ENCODE data around the gene ANKDD1B.

ANKDD1B gene

DNA sequence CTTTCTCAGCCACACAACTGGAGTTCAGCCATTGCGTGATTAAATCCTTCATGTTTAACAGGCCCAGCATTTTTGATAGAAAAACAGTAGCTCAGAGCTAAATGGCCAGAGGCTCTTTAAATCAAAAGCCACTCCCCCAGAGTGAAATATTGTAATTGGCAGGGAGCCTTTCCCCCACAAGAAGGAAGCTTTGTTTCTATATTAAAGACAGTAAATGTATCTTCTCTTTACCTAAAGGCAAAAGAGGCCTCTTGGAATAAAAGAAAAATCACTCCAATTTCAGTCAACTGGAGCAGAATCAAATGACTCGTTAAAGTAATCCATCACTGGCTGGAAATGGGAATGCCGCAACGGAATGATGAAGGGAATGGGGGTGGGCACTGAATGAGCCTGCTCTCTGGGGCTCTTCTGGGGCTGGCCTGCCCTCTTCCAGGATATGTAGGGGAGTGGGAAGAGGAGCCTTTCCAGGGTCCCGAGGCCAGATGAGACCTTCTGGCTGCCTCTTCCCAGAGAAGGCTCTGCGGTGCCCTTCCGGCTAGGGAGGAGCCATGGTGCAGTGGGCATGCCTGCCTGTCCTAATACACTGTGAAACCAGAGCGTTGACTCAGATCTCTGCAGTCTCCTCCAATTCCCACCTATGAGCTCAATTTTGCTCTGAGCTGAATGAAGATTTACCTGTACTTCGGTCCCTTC, 45.2 kb downstream of the ANKDD1B start:
- peak overlapping the region; percentile 77 for H3K27ac ChIP-seq
- DNase-seq (ENCODE audit: low read depth, low spot score), result peak; percentile 27

DNA sequence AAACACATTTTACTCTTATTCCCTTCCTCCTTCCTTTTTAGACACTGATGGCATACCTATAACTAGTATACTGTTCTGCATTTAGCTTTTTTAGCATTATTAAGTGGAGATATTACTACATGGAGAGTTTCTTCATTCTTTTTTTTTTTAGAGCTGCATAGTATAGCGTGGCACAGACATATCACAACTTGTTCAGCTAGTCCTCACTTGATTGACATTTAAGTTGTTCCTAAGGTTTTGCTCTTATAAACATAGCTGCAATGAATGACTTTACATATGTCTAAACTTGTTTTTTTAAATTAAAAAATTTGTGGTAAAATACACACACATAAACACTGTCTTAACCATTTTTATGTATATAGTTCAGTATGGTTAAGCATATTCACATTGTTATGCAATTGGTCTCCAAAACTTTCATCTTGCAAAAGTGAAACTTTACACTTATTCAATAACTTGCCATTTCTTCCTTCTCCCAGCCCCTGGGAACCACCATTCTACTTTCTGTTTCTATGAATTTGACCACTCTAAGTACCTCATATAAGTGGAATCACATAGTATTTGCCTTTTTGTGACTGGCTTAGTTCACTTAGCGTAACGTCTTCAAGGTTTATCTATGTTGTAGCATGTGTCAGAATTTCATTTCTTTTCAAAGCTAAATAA, 48.7 kb downstream of the ANKDD1B start:
- no peak for DNase-seq (ENCODE audit: low read depth, low spot score)
- no peak overlapping the region for H3K27ac ChIP-seq

DNA sequence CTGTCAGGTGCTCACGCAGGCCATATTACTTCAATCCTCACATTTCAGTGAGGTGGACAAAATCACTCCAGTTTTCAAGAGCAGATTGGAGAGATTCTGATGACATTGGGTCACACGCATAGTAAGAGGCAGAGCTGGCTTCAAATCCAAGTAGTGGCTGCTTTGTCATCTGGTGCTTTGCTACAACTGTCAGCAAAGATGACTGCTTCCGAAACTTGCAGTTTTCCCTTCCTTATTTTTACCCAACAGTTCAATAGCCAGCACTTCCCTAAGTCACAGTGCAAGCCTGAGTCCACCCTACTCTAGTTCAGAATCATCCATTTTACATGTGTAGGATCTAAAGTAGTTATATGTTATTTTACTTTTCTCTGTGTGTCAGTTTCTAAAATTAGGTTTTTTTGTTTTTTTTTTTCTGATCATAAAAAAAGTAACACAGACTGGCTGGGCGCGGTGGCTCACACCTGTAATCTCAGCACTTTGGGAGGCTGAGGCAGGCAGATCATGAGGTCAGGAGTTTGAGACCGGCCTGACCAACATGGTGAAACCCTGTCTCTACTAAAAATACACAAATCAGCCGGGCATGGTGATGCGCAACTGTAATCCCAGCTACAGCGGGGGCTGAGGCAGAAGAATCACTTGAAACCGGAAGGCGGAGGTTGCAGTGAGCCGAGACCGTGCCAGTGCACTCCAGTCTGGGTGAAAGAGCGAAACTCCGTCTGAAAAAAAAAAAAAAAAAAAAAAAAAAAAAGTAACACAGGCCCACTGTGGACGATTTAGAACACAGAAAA, 49.6 kb downstream of the ANKDD1B start:
- DNase-seq (ENCODE audit: low read depth, low spot score), result no peak
- H3K27ac ChIP-seq, result no peak overlapping the region

DNA sequence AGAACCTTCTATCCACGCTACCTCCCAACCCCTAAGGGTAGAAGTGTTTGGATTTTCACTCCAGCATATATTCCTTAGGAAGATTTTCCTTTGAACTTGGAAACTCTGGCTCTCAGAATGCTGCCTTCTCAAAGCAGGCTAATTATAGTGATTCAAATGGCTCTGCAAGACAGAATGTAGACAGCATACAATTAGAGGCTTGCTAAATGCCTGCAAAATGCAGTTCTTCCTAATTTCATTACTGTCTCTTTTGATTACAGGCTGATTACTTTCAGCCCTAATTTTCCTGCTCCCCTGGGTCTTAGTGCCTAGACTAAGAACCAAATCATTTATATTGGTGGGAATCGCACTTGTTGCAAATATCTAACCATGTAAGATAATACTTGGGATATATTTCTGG, 50.8 kb downstream of the ANKDD1B start:
- no peak overlapping the region for H3K27ac ChIP-seq
- no peak for DNase-seq (ENCODE audit: low read depth, low spot score)

DNA sequence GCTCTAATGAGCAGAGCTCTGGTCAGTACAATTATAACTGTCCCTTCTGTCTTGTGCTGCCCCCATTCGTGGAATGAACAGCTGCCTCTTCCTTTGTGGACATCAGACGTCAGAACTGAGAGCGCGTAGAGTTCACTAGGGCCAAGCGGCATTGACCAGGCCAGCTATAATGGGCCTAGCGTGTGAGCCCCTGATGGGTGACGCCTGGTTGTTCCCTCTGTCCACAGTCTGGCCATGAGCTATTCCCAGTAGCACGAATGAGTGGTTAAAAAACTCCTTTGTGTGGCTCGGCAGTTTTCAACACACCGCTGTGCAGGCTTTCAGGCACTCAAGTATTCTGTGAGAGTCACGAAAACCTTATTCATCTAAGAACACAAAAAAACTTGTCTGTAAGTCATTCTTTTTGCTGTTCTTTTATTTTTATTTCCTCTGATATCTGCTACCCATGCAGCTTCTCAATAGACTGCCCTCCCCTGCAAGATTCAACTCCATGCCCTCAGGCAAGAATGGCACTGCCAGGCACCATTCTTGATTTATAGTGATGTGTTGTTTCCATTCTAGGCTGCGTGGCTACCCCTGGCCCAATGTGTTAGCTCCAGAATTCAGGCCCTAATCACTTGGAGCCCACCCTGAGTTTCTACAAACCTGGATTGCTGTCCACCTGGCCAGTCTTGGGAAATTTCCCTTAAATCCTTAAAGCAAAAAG, 52.5 kb downstream of the ANKDD1B start:
- no peak for DNase-seq (ENCODE audit: low read depth, low spot score)
- no peak overlapping the region for H3K27ac ChIP-seq

DNA sequence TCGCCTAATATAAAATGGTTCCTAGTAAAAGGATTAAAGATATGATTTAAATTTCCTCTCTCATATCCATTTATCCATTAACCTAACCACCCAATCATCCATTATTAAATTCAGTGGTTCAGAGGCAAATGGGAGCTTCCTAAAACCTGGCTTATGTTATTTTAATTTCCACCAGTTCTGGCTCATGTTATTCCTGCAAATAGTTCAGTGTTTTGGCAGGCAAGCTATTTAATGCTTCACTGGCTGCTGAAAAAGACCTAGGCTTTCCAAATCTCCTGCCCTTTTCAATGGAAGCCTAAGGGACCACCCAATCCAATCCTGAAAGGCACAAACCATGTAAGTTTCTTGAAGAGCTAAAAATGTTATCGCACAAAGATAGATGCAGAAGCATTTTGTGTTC, 53.7 kb downstream of the ANKDD1B start:
- no peak overlapping the region for H3K27ac ChIP-seq
- no peak for DNase-seq (ENCODE audit: low read depth, low spot score)

DNA sequence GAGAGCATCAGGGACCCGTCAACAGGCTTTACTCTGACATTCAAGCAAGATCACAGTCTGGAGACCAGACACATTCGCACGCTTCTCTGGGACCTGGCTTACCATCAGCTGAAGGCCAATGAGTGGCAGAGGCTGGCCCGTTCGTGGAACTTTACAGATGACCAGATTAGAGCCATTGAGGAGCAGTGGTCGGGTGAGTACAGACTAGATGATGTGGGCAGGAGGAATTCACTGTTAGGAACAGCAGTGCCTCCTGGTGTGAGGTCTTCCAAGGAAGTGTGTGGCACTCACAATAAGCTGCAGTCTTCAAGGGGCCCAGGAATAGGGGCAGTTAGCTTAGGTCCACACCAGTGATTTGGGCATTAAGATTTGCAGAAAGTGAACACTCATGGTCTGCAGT, 55.5 kb downstream of the ANKDD1B start:
- no peak overlapping the region for H3K27ac ChIP-seq
- DNase-seq (ENCODE audit: low read depth, low spot score), result no peak

DNA sequence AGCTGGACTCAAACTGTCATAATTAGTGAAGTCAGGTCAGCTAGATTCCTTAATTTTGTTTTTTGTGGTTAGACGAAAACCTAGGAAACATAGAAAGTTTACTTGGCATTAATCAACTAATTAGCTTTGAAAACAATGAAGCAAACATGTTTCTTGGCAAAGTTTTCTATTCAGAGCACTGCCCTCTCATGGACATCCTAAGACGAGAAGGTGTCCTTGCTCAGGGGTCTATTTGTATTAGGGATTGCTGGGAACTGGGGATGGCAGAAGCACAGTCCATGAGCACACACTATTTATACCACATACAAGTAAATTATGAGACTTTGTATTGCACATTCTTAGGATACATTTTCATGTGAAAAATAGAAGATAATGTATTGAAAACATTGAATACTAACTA, 56.3 kb downstream of the ANKDD1B start:
- DNase-seq (ENCODE audit: low read depth, low spot score), result no peak
- no peak overlapping the region for H3K27ac ChIP-seq

DNA sequence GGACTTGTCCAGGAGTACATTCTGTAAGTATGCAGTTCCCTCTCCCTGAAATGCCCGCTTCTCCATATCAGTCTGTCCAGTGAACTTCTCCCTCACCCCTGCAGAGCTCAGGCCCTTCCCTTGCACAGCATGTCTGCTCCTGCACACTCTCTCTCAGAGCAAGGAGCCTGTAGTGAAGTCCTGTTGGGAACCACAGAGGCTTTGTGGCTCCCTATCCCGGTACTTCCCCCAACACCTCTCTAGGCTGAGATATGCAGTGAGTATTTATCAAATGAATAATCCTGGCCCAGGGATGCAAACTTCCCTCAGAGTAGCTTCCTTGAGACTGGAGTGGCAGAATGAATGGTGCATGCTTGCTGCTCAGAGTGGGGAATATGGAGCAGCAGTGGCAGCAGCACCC, 57.2 kb downstream of the ANKDD1B start:
- H3K27ac ChIP-seq, result no peak overlapping the region
- no peak for DNase-seq (ENCODE audit: low read depth, low spot score)

DNA sequence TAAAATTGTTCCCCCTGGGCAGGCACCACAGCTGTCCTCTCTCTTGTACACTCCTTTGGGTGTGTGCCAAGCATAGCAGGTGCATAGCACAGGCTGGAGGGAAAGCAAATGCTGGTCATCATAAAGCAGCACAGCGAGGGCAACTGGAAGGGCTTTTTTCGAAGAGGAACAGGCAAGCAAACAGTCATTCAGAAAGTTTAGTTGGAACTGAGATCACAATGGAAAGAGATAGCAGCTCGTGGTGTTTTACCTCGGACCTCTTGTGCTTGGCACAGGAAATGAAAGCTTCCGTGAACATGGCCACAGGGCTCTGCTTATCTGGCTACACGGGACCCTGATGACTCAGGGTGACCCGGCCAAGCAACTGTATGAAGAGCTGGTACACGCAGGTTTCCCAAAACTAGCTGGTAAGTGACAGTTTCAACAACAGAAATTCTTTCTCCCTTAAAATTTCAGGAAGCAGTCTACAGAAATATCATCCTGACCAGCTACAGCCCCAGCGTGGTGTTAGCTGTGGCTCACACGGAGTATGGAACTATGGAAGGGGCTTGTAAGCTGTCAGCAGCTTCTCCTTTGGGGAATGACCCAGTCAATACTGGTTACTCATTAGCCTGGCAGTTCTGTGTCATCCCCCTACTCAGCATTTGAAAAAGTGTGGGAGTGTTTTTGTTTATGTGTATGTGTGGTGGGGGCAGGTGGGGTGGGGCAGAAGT, 57.9 kb downstream of the ANKDD1B start:
- H3K27ac ChIP-seq, result no peak overlapping the region
- no peak for DNase-seq (ENCODE audit: low read depth, low spot score)

DNA sequence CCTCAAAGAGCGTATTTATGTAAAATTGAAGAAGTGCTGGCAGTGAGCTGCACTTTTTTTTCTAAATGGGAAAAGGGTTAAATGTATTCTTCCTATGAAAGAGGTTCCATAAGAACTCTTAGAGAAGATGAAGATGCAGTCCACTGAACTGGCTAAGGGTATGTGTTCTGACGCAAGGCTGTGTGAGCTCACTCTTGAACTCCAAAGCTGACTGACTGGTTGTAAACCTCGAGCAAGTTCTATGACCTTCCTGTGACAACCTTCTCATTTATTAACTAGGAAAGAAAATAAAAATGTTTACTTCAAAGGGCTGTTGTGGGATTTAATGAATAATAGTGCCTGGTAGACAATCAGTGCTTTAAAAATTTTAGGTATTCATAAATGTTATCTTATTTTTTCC, 59.3 kb downstream of the ANKDD1B start:
- no peak for DNase-seq (ENCODE audit: low read depth, low spot score)
- H3K27ac ChIP-seq, result no peak overlapping the region

DNA sequence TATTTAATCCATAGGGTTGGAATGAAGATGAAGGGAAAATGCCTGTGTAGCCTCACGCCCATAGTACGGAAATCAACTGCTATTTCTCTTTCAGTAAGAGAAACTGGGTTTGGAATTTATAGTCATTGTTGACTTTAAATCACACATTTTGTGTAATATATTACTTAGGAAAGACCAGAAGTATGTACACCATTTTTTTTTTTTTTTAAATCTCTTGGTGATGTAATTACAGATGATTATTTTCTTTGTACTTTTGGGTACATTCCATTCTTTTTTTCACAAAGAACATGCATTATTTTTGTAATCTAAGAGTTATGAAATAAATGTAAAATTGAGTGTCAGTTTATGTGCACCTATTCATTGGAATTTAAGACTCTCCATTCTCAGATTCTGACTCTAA, 60.3 kb downstream of the ANKDD1B start:
- H3K27ac ChIP-seq, result no peak overlapping the region
- no peak for DNase-seq (ENCODE audit: low read depth, low spot score)

DNA sequence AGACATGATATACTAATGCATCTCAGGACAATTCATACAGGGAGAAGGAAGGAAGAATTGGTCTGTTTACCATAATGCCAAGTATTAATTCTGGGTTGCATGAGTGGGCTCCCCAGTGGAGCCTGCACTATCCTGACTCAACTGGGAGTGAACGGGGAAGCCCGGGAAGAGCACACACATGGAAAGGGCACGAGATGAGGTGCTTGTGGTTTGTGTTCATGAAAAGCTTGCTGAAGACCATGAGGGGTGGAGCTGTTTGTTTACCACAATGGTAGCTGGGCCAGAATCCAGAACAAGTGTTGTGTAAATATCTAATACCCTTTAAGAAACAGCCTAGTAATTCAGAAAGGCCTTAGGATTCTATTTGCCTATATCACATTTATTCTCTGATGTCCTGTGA, 61.4 kb downstream of the ANKDD1B start:
- DNase-seq (ENCODE audit: low read depth, low spot score), result no peak
- H3K27ac ChIP-seq, result no peak overlapping the region

DNA sequence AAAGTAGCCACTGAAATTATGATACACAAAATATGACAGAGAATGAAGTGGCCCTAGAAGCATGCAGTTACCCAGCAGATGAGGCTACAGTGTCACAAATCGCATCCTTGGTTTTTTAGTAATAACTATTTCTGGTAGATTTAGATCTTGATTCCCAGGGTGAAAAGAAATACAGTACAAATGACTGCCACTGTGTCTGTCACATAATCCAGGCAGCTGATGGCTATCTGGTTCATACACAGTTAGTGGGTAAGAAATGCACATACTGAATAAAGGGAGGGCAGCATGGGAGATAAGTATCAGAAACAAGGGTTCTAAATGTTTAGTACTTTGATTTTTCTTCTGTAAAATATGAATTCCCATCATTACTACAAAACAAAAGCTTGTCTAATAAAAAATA, 64.5 kb downstream of the ANKDD1B start:
- H3K27ac ChIP-seq, result no peak overlapping the region
- DNase-seq (ENCODE audit: low read depth, low spot score), result no peak

DNA sequence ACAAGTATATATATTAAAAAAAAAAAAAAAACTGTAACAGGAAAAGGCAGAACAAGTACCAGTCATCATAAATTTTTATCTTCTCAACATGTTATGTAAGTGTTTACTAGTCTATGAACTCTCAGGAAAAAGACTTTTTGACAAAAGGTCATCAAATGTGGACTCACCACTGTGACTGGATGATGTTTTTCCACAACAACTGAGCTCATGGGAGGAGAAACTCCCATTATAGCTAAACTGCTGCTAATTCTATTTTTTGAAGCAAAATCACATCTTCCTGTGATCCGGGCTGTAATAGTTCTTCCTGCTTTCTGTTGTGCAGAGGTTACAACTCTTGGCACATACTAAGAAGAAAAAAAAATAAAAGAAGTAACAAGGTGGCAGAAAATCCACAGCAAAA, 66.4 kb downstream of the ANKDD1B start:
- DNase-seq (ENCODE audit: low read depth, low spot score), result no peak
- no peak overlapping the region for H3K27ac ChIP-seq

DNA sequence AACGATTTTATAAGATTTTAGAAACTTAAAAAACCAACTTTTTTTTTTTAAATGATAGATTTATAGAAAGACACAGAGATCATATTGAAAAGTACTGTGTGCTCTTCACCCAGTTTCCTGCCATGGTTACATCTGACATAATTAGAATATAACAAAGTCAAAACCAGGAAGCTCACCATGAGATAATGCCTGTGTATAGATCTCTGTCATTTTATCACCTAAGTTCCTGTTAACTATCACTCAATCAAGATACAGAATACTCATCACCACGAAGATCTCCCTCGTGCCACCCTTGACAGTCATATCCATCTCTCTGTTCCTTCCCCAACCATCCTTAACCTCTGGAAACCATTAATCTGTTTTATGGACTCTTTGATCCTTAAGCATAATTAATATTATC, 66.9 kb downstream of the ANKDD1B start:
- no peak for DNase-seq (ENCODE audit: low read depth, low spot score)
- H3K27ac ChIP-seq, result no peak overlapping the region

DNA sequence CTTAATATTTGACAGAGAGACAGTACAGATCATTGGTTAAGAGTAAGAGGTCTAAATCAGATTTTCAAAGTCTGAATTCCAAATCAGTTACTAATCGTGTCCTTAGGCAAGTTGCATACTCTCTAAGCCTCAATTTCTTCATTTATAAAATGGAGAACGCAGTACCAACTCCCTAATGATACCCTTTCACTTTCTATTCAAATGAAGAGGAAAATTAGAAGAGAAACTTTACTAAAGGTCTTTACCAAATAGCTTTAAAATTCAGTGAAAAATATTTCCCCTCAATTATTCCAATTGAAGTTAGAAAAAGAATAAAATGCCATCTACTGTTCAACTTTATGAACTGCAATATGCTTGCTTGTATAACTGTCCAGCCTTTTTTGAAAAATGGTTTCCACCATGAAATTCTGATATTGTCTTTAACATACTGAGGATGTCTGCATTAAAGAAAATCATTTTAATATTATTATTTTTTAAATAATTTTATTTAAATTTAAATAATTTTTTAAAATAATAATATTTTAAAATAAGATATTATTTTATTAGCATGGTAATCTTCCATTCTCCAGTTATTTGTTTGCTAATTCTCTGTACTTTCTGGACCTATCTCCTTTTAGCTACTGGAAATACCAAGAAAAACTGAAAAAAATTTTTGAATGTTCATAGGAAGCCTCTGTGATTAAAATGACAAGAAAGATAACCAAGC, 70.0 kb downstream of the ANKDD1B start:
- DNase-seq (ENCODE audit: low read depth, low spot score), result no peak
- no peak overlapping the region for H3K27ac ChIP-seq

DNA sequence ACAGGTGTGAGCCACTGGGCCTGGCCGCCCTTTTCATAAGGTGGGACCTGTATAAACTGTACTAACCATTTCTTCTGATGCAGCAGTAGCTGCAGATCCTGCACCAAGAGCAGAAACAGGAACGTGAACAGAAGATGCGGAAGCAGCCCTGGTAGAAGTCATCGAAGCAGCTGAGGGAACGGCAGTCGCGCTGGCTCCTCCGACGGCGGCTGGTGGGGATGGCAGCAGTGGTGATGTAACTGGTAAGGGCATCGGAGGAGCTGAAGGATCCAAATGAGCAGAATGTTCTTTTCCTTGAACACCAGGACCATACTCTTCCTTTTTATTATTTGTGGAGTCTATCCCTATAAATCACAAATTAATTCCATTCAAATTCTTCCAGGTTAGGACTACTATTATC, 73.9 kb downstream of the ANKDD1B start:
- no peak for DNase-seq (ENCODE audit: low read depth, low spot score)
- H3K27ac ChIP-seq, result no peak overlapping the region

DNA sequence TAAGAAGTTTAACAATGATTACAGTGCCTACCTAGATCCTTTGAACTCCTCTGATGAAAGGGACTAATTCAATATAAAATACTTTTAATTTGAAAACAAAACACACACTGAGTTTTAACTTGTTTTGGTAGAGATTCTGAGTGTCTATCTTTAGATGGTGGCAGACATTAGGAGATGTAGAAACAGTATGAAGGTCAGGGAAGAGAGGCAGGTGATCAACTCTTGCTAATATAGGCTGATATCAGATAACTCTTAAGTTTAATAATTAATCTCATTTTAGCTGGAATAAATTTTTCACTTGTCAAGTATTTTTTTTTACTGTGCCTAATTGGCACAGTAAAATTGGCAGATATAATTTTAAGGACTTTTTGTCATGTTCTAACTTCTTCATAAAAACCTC, 75.2 kb downstream of the ANKDD1B start:
- no peak overlapping the region for H3K27ac ChIP-seq
- DNase-seq (ENCODE audit: low read depth, low spot score), result no peak

DNA sequence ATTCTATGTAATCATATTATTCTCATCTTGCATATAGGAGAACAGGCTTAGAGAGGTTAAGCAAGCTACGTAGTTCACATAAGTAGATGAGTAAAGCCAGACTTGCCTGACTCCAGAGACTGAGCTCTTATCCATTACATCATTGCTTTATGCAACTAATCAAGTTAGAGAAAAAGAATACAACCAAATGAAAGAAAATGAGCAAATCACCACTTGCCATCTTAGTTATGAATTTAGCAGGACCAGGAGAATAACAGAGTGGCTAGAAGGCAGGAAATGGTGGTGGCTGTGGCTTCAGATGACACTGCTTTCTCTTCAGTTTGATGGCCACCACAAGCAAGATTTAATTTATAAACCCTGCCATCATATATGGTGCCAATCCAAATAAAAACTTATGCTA, 79.4 kb downstream of the ANKDD1B start:
- DNase-seq (ENCODE audit: low read depth, low spot score), result no peak

More for the DNA sequence above, 79.4 kb downstream of the ANKDD1B start:
- no peak overlapping the region for H3K27ac ChIP-seq
